Common myeloid progenitor, CD34-positive (primary cell): Measurements from ENCODE around the gene NPSR1.

Experiments used
- CTCF ChIA-PET: fragments of 350-600 bp; sonication (Branson Sonifier 250); formaldehyde crosslinking; loops from one replicate; lab custom pipeline; 2021; ENCODE audit warnings: antibody characterized with exemption; lab: Charles Lee
- POLR2A ChIA-PET: fragments of 350-600 bp; sonication (Branson Sonifier 250); formaldehyde crosslinking; loops from one replicate; lab custom pipeline; 2021; ENCODE audit warnings: antibody characterized with exemption; lab: Charles Lee
- DNase-seq, 3 donors: peaks; one replicate each; pipeline versions ENCODE4 v3.0.0 to v3.0.0-alpha.2; 2013
- H3K27ac ChIP-seq, 2 experiments: 1 replicate in 1 of 2; 2 replicates in 1 of 2; pipeline ENCODE4 v1.7.0; 2013; ENCODE audit warnings: inconsistent platforms in 2 of 2, low read length in 2 of 2, mild to moderate bottlenecking in 2 of 2, low read depth in 1 of 2, moderate library complexity in 1 of 2; ENCODE audit not compliant: severe bottlenecking in 2 of 2, insufficient read depth in 1 of 2, poor library complexity in 1 of 2
- H3K27me3 ChIP-seq, 5 experiments: replicated peaks in 2 of 5; 1 replicate in 3 of 5; 2 replicates in 2 of 5; pipeline versions ENCODE4 v1.6.1 to v1.7.0; 2013; ENCODE audit warnings: low read length in 4 of 5, mild to moderate bottlenecking in 2 of 5, moderate library complexity in 2 of 5, inconsistent platforms in 1 of 5; ENCODE audit not compliant: insufficient read depth in 5 of 5, control insufficient read depth in 4 of 5
- H3K36me3 ChIP-seq, 4 experiments: 1 replicate in 2 of 4; 2 replicates in 2 of 4; pipeline versions ENCODE4 v1.6.1 to v1.7.0; 2013; ENCODE audit warnings: low read length in 3 of 4, control low read depth in 1 of 4, mild to moderate bottlenecking in 1 of 4; ENCODE audit not compliant: control insufficient read depth in 4 of 4, insufficient read depth in 4 of 4
- H3K4me1 ChIP-seq, 4 experiments: 1 replicate in 3 of 4; 2 replicates in 1 of 4; pipeline versions ENCODE4 v1.6.1 to v1.7.1; 2013; ENCODE audit warnings: low read length in 3 of 4, mild to moderate bottlenecking in 3 of 4, control low read depth in 1 of 4, inconsistent platforms in 1 of 4, moderate library complexity in 1 of 4; ENCODE audit not compliant: control insufficient read depth in 4 of 4, insufficient read depth in 4 of 4; ENCODE audit errors: control extremely low read depth in 1 of 4
- H3K4me3 ChIP-seq, 7 experiments: 1 replicate in 4 of 7; 2 replicates in 3 of 7; pipeline versions ENCODE4 v1.5.1 to v1.7.0; 2013; ENCODE audit warnings: mild to moderate bottlenecking in 7 of 7, low read length in 6 of 7, moderate library complexity in 6 of 7, inconsistent platforms in 2 of 7, low read depth in 2 of 7, control low read depth in 1 of 7; ENCODE audit not compliant: insufficient read depth in 4 of 7, control insufficient read depth in 1 of 7; ENCODE audit errors: extremely low read depth in 1 of 7
- H3K9me3 ChIP-seq, 5 experiments: 1 replicate in 4 of 5; 2 replicates in 1 of 5; pipeline versions ENCODE4 v1.6.1 to v1.7.1; 2013; ENCODE audit warnings: low read length in 4 of 5, mild to moderate bottlenecking in 2 of 5, inconsistent platforms in 1 of 5, low read depth in 1 of 5, moderate library complexity in 1 of 5; ENCODE audit not compliant: control insufficient read depth in 4 of 5, insufficient read depth in 2 of 5; ENCODE audit errors: control extremely low read depth in 1 of 5
- WGBS: methylation state at CpG from one replicate; pipeline ENCODE4 v1.1.5; 2013; ENCODE audit not compliant: insufficient coverage; 5-methylcytosine and 5-hydroxymethylcytosine counted together

Gene NPSR1

GRCh38 chr7:34653787-34654186, 4.2 kb upstream of the NPSR1 start:
- H3K27ac ChIP-seq: no peak overlapping the region
- CTCF ChIA-PET: no interaction called here
- 89% methylated on average over 1 of the region's 1 CpG for WGBS
- peaks cover 0 to 2% (median 0%) of the 10 kb centered on the region in 5 experiments for H3K9me3 ChIP-seq
- H3K4me1 ChIP-seq: no peaks in the 10 kb centered on the region
- no peaks in the 10 kb centered on the region for H3K27me3 ChIP-seq
- POLR2A ChIA-PET: no interaction called here
- no peak overlapping the region for H3K4me3 ChIP-seq
- H3K36me3 ChIP-seq: no peaks in the 10 kb centered on the region
- no peak for DNase-seq

- no peak overlapping the region for H3K27ac ChIP-seq
- CTCF ChIA-PET: no interaction called here
- no peaks in the 10 kb centered on the region for H3K4me1 ChIP-seq
These were observed 2.6 kb upstream of the NPSR1 start for GRCh38 chr7:34655384-34655783.

GRCh38 chr7:34656041-34656440, 2.0 kb upstream of the NPSR1 start:
- Histone ChIP-seq H3K36me3 (no peaks in the 10 kb centered on the region), H3K27ac (no peak overlapping the region), H3K27me3 (no peaks in the 10 kb centered on the region), H3K4me1 (no peaks in the 10 kb centered on the region), H3K9me3 (peaks cover 0 to 2% (median 0%) of the 10 kb centered on the region in 5 experiments), H3K4me3 (no peak overlapping the region)
- DNase-seq: no peak
- ChIA-PET POLR2A (no interaction called here), CTCF (no interaction called here)
- WGBS: 100% methylated on average over 1 of the region's 2 CpGs

More at GRCh38 chr7:34655384-34655783, 2.6 kb upstream of the NPSR1 start:
- Histone ChIP-seq H3K9me3 (peaks cover 0 to 2% (median 0%) of the 10 kb centered on the region in 5 experiments), H3K4me3 (no peak overlapping the region), H3K27me3 (no peaks in the 10 kb centered on the region), H3K36me3 (no peaks in the 10 kb centered on the region)
- DNase-seq: no peak
- WGBS: 100% methylated on average over 1 of the region's 1 CpG
- POLR2A ChIA-PET: no interaction called here

- Histone ChIP-seq H3K27me3 (no peaks in the 10 kb centered on the region), H3K4me3 (no peak overlapping the region), H3K36me3 (no peaks in the 10 kb centered on the region), H3K9me3 (peaks cover 0 to 2% (median 0%) of the 10 kb centered on the region in 5 experiments), H3K27ac (no peak overlapping the region), H3K4me1 (no peaks in the 10 kb centered on the region)
- WGBS: 38% methylated on average over 3 of the region's 3 CpGs
- ChIA-PET POLR2A (no interaction called here), CTCF (no interaction called here)
- DNase-seq: no peak
These were observed 1.6 kb downstream of the NPSR1 start for GRCh38 chr7:34659472-34660075.

- Histone ChIP-seq H3K9me3 (no peaks in the 10 kb centered on the region), H3K27me3 (no peaks in the 10 kb centered on the region), H3K4me1 (no peaks in the 10 kb centered on the region), H3K27ac (no peak overlapping the region), H3K4me3 (no peak overlapping the region), H3K36me3 (no peaks in the 10 kb centered on the region)
- POLR2A ChIA-PET: no interaction called here
- CTCF ChIA-PET: no interaction called here
- DNase-seq: no peak
- WGBS: 82% methylated on average over 4 of the region's 8 CpGs
These were observed 4.2 kb downstream of the NPSR1 start for GRCh38 chr7:34662058-34662708.

GRCh38 chr7:34664755-34665154, 6.7 kb downstream of the NPSR1 start:
- Histone ChIP-seq H3K27me3 (no peaks in the 10 kb centered on the region), H3K4me3 (no peak overlapping the region), H3K9me3 (no peaks in the 10 kb centered on the region), H3K36me3 (no peaks in the 10 kb centered on the region), H3K27ac (no peak overlapping the region), H3K4me1 (no peaks in the 10 kb centered on the region)
- ChIA-PET CTCF (no interaction called here), POLR2A (no interaction called here)
- no peak for DNase-seq

- no peak overlapping the region for H3K27ac ChIP-seq
- no peaks in the 10 kb centered on the region for H3K9me3 ChIP-seq
- no peaks in the 10 kb centered on the region for H3K27me3 ChIP-seq
- ChIA-PET POLR2A (no interaction called here), CTCF (no interaction called here)
- no peaks in the 10 kb centered on the region for H3K36me3 ChIP-seq
- DNase-seq: no peak
- no peaks in the 10 kb centered on the region for H3K4me1 ChIP-seq
- WGBS: 100% methylated on average over 6 of the region's 6 CpGs
- H3K4me3 ChIP-seq: no peak overlapping the region
These were observed 14.4 kb downstream of the NPSR1 start for GRCh38 chr7:34672430-34672829.
